Measurements from ENCODE around the gene PDCD11.
A peak's percentile ranks its signal among the peaks of the same experiment; 100 is the strongest.
"Not testable (repeated sequence)": the region's sequence is repeated elsewhere in the genome, so short reads cannot be mapped to it uniquely, and the experiment has no call there.

Gene PDCD11

DNA sequence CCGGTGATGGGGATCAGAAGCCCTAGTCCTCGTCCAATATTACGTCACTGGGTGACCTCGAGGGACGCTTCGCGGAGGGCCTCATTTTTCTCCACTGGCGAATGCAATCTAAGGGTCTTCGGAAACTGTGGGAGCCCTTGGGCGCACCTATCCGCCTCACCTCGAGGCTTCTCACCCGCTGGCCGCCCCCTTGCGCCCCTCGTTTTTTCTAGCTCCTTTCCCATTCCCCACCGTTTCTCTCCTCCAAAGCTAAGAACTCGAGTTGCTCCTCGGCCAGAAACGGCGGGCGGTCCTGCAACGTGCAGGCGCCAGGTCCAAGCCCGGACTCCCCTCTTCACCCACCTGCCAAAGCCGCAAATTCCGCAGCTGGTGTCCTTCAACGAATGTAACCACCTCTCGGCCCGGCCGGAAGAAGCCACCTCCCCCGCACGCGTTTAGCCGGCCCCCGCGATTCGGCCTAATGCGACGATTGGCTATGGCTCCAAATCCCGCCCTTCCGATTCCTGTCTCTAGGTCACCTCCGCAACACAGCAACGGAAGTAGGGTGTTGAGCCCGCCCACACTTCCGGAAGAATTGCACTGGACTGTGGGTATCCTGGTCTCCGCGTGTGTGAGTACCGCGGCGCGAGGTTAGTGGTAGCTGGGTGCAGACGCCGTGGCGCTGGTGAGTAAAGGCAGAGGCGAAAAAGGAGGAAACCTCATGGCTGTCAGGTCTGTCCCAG is at the start of gene PDCD11, which contains the start of gene ATP5MK:
Gene PDCD11, plus strand, starts transcription at position 560 of the 722 bp plus-strand sequence. CDS start 1,801 bp downstream, outside the sequence.
Gene ATP5MK, minus strand, starts transcription at position 409 of the 722 bp plus-strand sequence. CDS start 4,018 bp downstream, outside the sequence.
- peak; percentile 90 to 94 for DNase-seq

DNA sequence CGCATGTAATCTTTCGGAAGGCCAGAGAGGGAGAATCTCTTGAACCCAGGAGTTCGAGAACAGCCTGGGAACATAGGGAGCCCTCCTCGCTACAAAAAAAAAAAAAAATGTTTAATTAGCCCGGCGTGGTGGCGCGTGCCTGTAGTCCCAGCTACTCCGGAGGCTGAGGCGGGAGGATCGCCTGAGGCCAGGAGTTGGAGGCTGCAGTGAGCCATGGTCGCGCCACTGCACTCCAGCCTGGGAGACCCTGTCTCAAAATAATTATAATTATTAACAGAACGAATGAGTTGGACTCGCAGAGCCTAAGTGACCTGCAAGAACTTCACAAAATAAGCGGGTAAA is 46.3 kb upstream of the PDCD11 start:
- DNase-seq: no peak

GRCh38 chr10:103350517-103351260 is 45.7 kb upstream of the PDCD11 start, which contains the start of gene PCGF6:
TSS of gene PCGF6 (minus strand) at chr10:103351140. CDS start at chr10:103351066, 74 bp downstream.
- peak; percentile 58 to 73 for DNase-seq

- no peak for DNase-seq
Measured at GRCh38 chr10:103353281-103353680, 43.1 kb upstream of the PDCD11 start.

- not testable (repeated sequence) for DNase-seq
Measured at GRCh38 chr10:103354567-103354966, 41.9 kb upstream of the PDCD11 start.

- DNase-seq: no peak
Measured at GRCh38 chr10:103355906-103356599, 40.4 kb upstream of the PDCD11 start.

DNA sequence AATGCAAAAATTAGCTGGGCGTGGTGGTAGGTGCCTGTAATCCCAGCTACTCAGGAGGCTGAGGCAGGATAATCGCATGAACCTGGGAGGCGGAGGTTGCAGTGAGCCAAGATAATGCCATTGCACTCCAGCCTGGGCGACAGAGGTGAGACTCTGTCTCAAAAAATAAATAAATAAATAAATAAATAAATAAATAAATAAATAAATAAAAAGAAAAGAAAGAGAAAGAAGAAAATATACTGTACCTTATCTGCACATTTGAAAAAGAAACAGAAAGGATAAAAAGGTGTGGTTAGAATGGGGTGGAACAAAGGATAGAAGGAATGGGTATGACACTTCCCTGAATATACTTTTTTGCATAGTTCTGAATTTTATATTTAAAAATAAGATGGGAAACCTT is 36.9 kb upstream of the PDCD11 start:
- not testable (repeated sequence) for DNase-seq

GRCh38 chr10:103360791-103361190 is 35.6 kb upstream of the PDCD11 start:
- DNase-seq: not testable (repeated sequence)

DNA sequence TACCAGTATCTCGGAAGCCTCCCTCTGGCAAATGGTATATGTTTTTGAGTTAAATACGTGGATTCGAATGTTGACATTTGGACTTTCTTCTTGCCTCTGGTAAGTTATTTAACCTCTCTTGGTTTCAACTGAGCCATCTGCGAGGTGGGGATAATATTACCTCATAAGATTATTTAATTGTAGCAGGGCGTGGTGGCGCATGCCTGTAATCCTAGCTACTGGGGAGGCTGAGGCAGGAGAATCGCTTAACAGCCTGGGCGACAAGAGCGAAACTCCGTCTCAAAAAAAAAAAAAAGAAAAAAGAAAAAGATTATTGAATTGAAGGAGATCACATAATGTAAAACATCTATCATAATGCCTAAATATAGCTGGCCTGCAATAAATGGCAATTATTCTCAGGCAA is 29.0 kb upstream of the PDCD11 start:
- no peak for DNase-seq

- DNase-seq: peak; percentile 78 to 86
Measured at GRCh38 chr10:103367782-103368518, 28.5 kb upstream of the PDCD11 start, which contains the start of gene TAF5. TSS of gene TAF5 (plus strand) at chr10:103367976. CDS start at chr10:103367990, 14 bp downstream.

DNA sequence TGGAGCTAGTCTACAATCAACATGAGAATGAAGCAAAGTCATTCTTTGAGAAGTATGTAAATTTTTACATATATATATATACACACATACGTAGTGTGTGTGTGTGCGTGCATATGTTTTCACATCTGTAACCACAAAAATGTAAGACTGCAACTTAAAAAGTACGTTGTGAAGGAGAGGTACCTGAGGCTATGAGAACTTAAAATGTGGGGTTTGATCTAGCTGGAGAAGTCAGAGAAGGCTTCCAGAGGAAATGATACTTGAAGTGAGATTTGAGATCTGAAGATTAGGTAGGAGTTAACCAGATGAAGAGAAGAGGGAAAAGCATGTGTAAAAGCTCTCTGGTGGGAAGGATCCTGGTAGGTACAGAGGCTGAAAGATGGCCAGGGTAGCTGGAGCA is 22.9 kb upstream of the PDCD11 start:
- DNase-seq: no peak

DNA sequence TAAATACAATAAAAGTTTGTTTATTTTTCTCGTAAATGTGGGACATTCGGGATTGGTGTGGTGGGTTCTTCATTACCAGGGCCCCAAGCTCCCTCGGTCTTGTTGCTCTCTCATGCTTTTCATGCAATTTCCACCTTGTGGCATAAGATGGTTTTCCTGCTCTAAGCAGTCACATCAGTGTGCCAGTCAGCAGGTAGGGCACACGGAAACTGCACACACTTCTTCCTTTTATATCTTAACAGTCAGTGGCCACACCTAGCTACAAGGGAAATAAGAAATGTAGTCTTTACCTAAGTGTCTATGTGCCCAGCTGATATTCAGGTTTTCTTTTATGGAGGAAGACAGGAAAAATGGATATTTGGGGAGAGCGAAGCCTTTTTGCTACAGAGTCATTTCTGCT is 22.2 kb upstream of the PDCD11 start:
- DNase-seq: no peak

- DNase-seq: no peak
Measured at GRCh38 chr10:103382769-103383168, 13.7 kb upstream of the PDCD11 start.

- no peak for DNase-seq
Measured at GRCh38 chr10:103394180-103394579, 2.2 kb upstream of the PDCD11 start.

GRCh38 chr10:103395754-103396066 is 716 bp upstream of the PDCD11 start:
- DNase-seq: peak in 1 of 2 experiments; percentile 4

- DNase-seq: no peak
Measured at GRCh38 chr10:103396789-103397087, 312 bp downstream of the PDCD11 start.

- no peak for DNase-seq
Measured at GRCh38 chr10:103397191-103397825, 882 bp downstream of the PDCD11 start.

DNA sequence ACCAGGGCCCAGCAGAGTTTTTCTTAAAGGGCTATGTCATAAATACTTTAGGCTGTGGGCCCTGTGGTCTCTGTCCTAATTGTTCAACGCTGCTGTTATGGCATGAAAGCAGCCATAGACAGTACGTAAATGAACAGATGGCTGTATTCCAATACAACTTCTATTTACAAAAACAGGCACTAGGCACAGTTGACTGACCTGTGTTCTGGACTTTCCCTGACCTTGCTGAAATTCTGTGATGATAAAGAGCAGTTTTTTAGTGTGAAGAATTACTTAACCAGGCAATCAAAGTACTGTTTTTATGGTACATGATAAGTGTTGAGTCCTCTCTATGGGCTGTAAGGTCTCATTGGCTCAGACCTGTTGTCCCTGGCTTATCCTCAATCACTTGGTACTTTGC is 17.1 kb downstream of the PDCD11 start:
- no peak for DNase-seq

- no peak for DNase-seq
Measured at GRCh38 chr10:103415581-103415980, 19.2 kb downstream of the PDCD11 start.

DNA sequence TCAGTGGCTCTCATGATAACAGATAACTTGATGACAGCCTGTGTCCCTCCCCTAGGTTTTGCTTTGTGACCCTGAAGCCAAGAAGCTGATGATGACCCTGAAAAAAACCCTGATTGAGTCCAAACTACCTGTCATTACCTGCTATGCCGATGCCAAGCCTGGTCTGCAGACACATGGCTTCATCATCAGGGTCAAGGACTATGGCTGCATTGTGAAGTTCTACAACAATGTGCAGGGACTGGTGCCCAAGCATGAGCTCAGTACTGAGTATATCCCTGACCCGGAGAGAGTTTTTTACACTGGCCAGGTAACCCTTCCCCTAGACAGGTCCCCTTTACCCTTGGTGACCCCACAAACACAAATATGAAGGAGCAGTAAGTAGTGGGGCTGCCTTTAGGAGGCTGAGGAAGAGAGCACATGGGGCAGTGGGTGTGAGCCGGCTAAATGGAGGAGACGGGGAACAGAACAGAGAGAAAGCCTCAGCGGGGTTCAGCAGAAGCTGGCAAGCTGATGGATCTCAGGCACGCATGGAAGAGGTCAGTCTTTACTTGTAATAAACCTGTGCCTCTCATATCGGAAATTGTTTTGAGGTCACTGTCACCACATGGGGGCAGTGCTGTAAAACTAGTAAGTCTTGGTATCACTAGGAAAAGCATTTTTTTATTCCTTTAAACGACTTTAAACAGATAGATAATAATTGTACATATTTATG is 20.2 kb downstream of the PDCD11 start:
- DNase-seq: peak; percentile 33 to 46

DNA sequence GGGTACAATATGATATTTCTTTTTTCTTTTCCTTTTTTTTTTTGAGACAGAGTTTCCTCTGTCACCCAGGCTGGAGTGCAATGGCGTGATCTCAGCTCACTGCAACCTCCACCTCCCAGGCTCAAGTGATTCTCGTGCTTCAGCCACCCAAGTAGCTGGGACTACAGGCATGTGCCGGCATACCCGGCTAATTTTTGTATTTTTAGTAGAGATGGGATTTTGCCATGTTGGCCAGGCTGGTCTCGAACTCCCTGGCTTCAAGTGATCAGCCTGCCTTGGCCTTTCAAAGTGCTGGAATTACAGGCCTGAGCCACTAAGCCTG is 20.7 kb downstream of the PDCD11 start:
- DNase-seq: not testable (repeated sequence)

- DNase-seq: no peak
Measured at GRCh38 chr10:103417601-103418000, 21.2 kb downstream of the PDCD11 start.
